ENCODE results near the gene KCNG1. TPM values are rescaled to one million over a fixed set of nuclear protein-coding genes. Genes with fewer than 3 reads are reported as not detected.

The KCNG1 gene
- total and polyA plus RNA-seq, 2 of the 13 experiments (the other 11 are each of a cell fraction or from before 2014, with no cell fraction given), result not detected

GRCh38 chr20:50957798-50958614 is 64.9 kb downstream of the KCNG1 start, which contains the start of gene DPM1 (continued):
- TF ChIP-seq ARHGAP35 (CRISPR knock-in tag; IDR thresholded peaks at IDR 0.05; ENCODE audit: borderline replicate concordance), result peak; percentile 96
- no peak for TF ChIP-seq MBNL3 (CRISPR knock-in tag; conservative IDR thresholded peaks at IDR 0.05)
- peak; percentile 91; the same call in 1 of the 2 replicates for TF ChIP-seq ZNF558 (CRISPR knock-in tag; IDR thresholded peaks at IDR 0.05; ENCODE audit: borderline replicate concordance)
- no peak for TF ChIP-seq ZNF343 (CRISPR knock-in tag; IDR thresholded peaks at IDR 0.05)
- TF ChIP-seq, protein P1, sequence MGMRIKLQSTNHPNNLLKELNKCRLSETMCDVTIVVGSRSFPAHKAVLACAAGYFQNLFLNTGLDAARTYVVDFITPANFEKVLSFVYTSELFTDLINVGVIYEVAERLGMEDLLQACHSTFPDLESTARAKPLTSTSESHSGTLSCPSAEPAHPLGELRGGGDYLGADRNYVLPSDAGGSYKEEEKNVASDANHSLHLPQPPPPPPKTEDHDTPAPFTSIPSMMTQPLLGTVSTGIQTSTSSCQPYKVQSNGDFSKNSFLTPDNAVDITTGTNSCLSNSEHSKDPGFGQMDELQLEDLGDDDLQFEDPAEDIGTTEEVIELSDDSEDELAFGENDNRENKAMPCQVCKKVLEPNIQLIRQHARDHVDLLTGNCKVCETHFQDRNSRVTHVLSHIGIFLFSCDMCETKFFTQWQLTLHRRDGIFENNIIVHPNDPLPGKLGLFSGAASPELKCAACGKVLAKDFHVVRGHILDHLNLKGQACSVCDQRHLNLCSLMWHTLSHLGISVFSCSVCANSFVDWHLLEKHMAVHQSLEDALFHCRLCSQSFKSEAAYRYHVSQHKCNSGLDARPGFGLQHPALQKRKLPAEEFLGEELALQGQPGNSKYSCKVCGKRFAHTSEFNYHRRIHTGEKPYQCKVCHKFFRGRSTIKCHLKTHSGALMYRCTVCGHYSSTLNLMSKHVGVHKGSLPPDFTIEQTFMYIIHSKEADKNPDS (CRISPR knock-in tag; IDR thresholded peaks at IDR 0.05), result no peak
- peak; percentile 81; the same call in 1 of the 2 replicates for TF ChIP-seq KAT7 (CRISPR knock-in tag; IDR thresholded peaks at IDR 0.05; ENCODE audit: borderline replicate concordance)
- TF ChIP-seq, protein P2, sequence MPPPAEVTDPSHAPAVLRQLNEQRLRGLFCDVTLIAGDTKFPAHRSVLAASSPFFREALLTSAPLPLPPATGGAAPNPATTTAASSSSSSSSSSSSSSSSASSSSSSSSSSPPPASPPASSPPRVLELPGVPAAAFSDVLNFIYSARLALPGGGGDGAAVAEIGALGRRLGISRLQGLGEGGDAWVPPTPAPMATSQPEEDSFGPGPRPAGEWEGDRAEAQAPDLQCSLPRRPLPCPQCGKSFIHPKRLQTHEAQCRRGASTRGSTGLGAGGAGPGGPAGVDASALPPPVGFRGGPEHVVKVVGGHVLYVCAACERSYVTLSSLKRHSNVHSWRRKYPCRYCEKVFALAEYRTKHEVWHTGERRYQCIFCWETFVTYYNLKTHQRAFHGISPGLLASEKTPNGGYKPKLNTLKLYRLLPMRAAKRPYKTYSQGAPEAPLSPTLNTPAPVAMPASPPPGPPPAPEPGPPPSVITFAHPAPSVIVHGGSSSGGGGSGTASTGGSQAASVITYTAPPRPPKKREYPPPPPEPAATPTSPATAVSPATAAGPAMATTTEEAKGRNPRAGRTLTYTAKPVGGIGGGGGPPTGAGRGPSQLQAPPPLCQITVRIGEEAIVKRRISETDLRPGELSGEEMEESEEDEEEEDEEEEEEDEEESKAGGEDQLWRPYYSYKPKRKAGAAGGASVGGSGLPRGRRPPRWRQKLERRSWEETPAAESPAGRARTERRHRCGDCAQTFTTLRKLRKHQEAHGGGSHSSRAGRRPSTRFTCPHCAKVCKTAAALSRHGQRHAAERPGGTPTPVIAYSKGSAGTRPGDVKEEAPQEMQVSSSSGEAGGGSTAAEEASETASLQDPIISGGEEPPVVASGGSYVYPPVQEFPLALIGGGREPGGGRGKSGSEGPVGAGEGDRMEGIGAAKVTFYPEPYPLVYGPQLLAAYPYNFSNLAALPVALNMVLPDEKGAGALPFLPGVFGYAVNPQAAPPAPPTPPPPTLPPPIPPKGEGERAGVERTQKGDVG (CRISPR knock-in tag; IDR thresholded peaks at IDR 0.05; ENCODE audit: borderline replicate concordance), result no peak
- no peak for TF ChIP-seq FIP1L1 (IDR thresholded peaks at IDR 0.05; ENCODE audit: borderline replicate concordance, insufficient read depth, low read depth, low read length)
- TF ChIP-seq RXRB (CRISPR knock-in tag; IDR thresholded peaks at IDR 0.05; ENCODE audit: borderline replicate concordance), result peak; percentile 65; the same call in 1 of the 2 replicates
- TF ChIP-seq GABPA (IDR thresholded peaks at IDR 0.05; ENCODE audit: low read depth, low read length), result peak; percentile 75
- TF ChIP-seq GABPA (CRISPR knock-in tag; IDR thresholded peaks at IDR 0.05; ENCODE audit: low read depth), result no peak; the same call in 1 of the 2 replicates
- peak; percentile 53; the same call in 1 of the 2 replicates for TF ChIP-seq IRF2 (CRISPR knock-in tag; IDR thresholded peaks at IDR 0.05)
- peak; percentile 24 for TF ChIP-seq SMAD3 (CRISPR knock-in tag; IDR thresholded peaks at IDR 0.05)
- TF ChIP-seq, protein P3, sequence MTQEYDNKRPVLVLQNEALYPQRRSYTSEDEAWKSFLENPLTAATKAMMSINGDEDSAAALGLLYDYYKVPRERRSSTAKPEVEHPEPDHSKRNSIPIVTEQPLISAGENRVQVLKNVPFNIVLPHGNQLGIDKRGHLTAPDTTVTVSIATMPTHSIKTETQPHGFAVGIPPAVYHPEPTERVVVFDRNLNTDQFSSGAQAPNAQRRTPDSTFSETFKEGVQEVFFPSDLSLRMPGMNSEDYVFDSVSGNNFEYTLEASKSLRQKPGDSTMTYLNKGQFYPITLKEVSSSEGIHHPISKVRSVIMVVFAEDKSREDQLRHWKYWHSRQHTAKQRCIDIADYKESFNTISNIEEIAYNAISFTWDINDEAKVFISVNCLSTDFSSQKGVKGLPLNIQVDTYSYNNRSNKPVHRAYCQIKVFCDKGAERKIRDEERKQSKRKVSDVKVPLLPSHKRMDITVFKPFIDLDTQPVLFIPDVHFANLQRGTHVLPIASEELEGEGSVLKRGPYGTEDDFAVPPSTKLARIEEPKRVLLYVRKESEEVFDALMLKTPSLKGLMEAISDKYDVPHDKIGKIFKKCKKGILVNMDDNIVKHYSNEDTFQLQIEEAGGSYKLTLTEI (CRISPR knock-in tag; conservative IDR thresholded peaks at IDR 0.05), result no peak
- TF ChIP-seq ZFP62 (CRISPR knock-in tag; IDR thresholded peaks at IDR 0.05), result no peak
- TF ChIP-seq PLSCR1 (CRISPR knock-in tag; IDR thresholded peaks at IDR 0.05; ENCODE audit: borderline replicate concordance), result no peak; the same call in 1 of the 2 replicates
- TF ChIP-seq SRSF4 (IDR thresholded peaks at IDR 0.05; ENCODE audit: low read depth, low read length, poor library complexity, severe bottlenecking), result no peak
- TF ChIP-seq REL (CRISPR knock-in tag; conservative IDR thresholded peaks at IDR 0.05), result 0 out of 2 replicates have a peak, but pooled peaks have one; percentile 40
- TF ChIP-seq BCL3 (CRISPR knock-in tag; IDR thresholded peaks at IDR 0.05), result peak; percentile 17; the same call in 1 of the 2 replicates
